C4-2B (cell line): ENCODE measurements around the gene DCHS2.

ENCODE experiments used
- H3K27ac ChIP-seq: fragments of 450-650 bp; 2 replicates; pipeline ENCODE4 v1.5.1; 2017
- ZFX ChIP-seq: fragments of 450-650 bp; IDR thresholded peaks from 2 replicates; pipeline ENCODE4 v1.6.1; 2017
- TF ChIP-seq, protein P1 (sequence below): fragments of 450-650 bp; conservative IDR thresholded peaks from 2 replicates; pipeline ENCODE4 v1.5.1; 2017; ENCODE audit warnings: mild to moderate bottlenecking

DCHS2 gene

DNA sequence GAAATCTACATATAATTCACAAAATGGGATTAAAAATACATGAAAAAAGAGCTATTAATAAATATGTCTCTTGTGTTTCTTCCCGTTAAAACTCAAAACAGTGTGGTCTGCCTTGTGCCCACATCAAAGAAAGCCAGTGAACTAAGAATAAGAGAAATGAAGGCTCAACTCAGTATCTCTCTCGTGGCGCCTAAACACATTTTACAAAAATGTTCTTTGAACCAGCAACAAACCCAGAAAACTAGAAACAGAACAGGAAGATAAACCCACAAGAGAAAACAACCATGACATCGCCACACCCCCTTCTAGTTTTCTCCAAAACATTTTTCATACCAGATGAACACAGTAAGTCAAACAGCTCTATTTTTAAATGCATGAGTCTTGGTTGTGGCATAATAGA is 130.1 kb downstream of the DCHS2 start:
- TF ChIP-seq, protein P1, sequence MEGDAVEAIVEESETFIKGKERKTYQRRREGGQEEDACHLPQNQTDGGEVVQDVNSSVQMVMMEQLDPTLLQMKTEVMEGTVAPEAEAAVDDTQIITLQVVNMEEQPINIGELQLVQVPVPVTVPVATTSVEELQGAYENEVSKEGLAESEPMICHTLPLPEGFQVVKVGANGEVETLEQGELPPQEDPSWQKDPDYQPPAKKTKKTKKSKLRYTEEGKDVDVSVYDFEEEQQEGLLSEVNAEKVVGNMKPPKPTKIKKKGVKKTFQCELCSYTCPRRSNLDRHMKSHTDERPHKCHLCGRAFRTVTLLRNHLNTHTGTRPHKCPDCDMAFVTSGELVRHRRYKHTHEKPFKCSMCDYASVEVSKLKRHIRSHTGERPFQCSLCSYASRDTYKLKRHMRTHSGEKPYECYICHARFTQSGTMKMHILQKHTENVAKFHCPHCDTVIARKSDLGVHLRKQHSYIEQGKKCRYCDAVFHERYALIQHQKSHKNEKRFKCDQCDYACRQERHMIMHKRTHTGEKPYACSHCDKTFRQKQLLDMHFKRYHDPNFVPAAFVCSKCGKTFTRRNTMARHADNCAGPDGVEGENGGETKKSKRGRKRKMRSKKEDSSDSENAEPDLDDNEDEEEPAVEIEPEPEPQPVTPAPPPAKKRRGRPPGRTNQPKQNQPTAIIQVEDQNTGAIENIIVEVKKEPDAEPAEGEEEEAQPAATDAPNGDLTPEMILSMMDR, result no peak
- no peak for TF ChIP-seq ZFX
- no peak overlapping the region for H3K27ac ChIP-seq

DNA sequence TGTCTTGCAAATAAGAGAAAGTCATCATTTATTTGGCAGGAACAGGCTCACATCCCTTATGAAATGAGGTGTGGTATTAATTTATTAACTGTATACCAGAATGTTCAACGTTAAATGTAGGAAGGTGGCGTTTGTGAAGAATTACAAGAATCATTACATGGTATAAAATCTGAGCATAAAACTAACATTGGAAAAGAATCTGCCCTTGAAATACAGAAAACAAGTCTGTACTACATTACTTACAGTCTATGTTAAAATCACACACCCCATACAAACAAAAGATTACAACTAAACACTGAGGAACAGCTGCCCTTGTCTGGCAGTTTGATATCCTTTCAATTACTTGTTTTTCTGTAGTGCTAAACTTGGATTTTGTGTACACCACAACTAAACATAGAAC is 131.1 kb downstream of the DCHS2 start:
- no peak overlapping the region for H3K27ac ChIP-seq
- TF ChIP-seq, protein P1, result no peak
- TF ChIP-seq ZFX, result no peak

DNA sequence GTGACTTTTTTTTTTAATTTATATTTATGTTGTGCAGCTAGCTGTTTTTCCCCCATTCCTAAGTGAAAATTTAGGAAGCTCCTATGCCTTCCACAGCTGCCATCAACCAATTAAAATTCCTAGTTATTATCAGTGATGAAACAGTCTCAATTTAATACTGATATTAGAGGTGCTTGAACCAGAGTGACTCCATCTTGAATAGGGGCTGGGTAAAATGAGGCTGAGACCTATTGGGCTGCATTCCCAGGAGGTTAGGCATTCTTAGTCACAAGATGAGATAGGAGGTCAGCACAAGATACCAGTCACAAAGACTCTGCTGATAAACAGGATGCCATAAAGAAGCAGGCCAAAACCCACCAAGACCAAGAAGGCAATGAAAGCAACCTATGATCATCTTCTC is 136.7 kb downstream of the DCHS2 start:
- H3K27ac ChIP-seq, result no peak overlapping the region
- TF ChIP-seq, protein P1, result no peak
- no peak for TF ChIP-seq ZFX

DNA sequence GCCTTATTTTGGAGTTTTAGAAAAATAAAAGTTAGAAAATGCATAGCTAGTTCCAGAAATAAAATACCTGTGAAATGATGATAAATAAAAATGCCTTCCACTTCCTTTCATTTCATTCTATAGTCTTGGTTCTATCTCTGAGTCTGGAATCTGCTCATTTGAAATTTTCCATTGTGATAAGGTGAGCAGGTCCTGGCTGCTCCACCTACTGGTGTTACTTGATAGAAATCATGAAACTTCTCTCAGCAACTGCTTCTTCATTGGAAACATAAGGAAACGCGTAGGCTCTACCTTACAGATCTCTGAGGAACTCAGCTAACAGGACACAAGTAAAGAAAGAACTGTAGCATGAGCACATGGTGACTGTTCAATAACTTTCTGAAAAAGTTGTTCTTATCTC is 141.8 kb downstream of the DCHS2 start:
- no peak overlapping the region for H3K27ac ChIP-seq
- no peak for TF ChIP-seq ZFX
- TF ChIP-seq, protein P1, result peak; percentile 53

DNA sequence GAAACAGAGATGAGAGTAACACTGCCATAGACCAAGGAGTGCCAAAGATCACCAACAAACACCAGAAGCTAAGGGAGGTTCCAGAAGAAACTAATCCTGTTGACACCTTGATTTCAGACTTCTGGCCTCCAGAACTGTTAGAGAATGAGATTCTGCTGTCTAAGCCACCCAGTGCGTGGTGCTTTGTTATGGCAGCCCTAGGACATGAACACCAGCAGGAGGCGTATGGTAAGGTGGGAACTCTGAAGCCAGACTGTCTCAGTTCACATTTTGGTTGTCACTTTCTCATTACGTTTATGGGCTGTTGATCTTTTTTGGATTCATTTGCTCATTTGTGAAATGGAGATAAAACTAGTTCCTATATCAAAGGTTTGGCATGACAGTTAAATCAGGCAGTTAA is 142.9 kb downstream of the DCHS2 start:
- no peak overlapping the region for H3K27ac ChIP-seq
- TF ChIP-seq ZFX, result no peak
- TF ChIP-seq, protein P1, result peak; percentile 6; the same call in 1 of the 2 replicates

DNA sequence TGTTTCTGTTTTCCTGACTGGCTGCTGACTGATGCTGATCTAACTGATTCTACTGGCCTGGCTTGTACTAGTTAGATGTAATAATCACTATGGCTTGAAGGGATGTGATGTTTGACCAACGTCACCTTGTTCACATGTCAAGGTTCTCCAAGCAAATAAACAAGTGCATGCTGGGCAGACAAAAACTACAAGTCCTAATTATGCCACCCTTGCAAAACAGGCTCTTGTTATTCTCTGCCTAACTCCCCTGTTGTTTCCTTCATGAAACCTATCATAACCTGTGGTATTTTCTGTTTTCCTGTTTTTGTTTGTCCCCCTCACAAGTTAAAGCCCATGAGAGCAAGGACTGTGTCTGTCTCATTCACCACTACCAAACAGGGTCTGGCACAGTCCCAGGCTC is 146.2 kb downstream of the DCHS2 start:
- TF ChIP-seq, protein P1, result no peak
- no peak for TF ChIP-seq ZFX
- no peak overlapping the region for H3K27ac ChIP-seq

DNA sequence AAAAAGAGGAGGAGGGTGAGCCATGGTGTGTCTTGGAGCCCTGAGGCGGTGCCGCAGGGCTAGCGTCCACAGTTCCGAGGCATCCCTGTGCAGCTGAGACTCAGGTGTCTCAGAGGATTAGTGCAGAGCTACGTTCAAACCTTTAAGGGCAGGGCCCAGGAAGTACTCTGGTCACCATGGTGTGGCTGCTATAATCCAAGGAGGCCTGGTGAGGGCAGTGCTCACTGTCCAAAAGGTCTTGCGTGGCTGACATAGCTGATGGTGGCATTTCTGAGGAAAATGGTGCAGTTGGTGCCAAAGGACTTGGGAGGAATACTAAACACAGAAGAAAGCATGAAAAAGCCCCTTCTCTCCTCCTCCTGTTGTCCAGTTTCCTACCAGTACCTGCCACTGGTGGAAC is 146.9 kb downstream of the DCHS2 start:
- H3K27ac ChIP-seq, result no peak overlapping the region
- TF ChIP-seq, protein P1, result peak; percentile 13; the same call in 1 of the 2 replicates
- no peak for TF ChIP-seq ZFX
